GM18867 (cell line): ENCODE data around the gene C2CD4D.

Experiments
- ATAC-seq: cut with Tn5 transposase; IDR thresholded peaks from one replicate; pipeline ENCODE4 v1.9.1; 2021; ENCODE audit warnings: mild to moderate bottlenecking, moderate library complexity; ENCODE audit not compliant: unreplicated experiment

Gene C2CD4D

GRCh38 chr1:151815716-151816327 lies 23.8 kb downstream of the C2CD4D start:
- ATAC-seq: no peak

GRCh38 chr1:151814971-151815545 lies 24.6 kb downstream of the C2CD4D start:
- ATAC-seq: no peak

GRCh38 chr1:151814426-151814825 lies 25.2 kb downstream of the C2CD4D start:
- no peak for ATAC-seq

- no peak for ATAC-seq
Measured at GRCh38 chr1:151813271-151813977, 26.2 kb downstream of the C2CD4D start.

DNA sequence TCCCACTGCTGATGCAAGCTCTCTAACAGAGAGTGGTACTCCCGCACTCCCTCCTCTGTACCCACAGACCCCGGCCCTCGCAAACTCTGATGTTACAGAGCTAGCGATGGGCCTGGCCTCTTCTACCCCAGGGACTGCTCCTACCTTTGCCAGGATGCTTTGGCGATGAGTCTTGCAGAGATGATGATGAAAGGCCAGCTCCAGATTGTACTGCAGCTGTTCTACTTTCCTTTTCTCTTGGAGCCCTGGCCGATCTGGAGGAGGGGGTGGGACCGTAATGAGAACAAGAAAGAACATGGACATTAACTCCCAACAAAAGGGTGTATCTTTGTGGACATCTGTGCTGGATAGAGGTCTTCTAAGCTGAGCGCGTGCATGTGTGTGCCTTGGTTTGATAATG lies 28.4 kb downstream of the C2CD4D start:
- ATAC-seq: no peak

DNA sequence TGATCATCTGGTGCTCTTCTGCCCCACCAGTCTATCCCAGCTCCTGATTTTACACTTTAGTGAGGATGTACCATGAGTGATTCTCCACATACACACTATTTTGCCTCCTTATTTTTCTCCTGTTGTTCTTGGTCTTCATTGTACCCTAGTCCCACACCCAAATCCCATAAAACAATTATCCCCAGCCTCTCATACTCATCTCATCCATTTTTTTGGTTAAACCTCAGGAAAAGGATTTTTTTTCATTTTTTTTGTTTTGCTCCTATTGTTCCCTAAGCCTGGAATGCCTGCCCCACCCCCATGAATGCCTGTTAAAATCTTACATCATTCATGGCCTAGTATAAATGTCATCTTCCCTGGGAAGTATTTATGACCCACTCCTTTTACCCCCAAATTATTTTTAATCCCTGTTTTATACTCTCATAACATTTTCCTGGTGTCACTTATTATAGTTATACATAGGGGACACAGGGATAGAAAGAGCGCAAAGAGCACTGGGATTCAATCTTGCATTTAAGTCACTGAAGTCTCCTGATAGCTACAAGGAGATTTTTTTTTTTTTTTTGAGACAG lies 29.5 kb downstream of the C2CD4D start:
- no peak for ATAC-seq

GRCh38 chr1:151809290-151809984 lies 30.2 kb downstream of the C2CD4D start:
- ATAC-seq: no peak

DNA sequence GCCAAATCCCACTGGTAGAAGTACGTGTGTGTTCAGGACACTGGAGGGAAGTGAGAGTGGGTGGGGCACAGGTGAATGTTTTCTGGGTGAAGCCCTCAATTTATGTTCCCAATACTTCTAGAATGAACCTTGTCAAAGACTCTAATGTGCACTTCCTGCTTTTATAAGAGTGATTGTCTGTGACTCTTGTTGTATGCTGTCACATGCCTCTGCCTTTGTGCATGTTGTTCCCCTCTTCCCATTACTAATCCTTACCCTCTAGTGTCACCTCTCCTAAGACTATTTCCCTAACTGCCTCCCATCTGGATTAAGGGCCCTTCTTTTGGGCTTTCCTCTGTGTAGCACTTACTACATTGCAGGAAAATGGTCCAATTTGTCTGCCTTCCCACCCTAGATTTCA lies 31.9 kb downstream of the C2CD4D start:
- no peak for ATAC-seq

DNA sequence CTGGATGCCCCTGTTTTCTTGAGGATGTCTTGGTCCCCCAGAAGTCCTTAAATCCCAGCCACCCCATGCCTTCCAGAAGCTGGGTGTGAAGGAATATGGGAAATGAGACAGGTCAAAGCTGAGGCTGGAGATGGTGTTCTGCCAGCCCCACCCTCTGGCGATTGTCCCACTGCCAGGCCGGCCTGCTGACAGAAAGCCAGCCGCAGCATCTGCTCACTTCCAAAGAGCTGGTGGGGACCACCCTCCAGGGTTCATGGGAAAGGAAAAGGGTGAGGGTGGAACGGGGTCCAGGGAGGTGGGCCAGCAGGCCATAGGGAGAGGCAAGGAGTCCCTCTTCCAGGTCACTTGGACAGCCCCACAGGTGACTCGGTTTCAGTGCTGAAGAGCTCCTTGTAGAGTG lies 32.5 kb downstream of the C2CD4D start:
- no peak for ATAC-seq

GRCh38 chr1:151806170-151806569 lies 33.5 kb downstream of the C2CD4D start:
- ATAC-seq: no peak

GRCh38 chr1:151805066-151805820 lies 34.4 kb downstream of the C2CD4D start, which contains the start of gene LINGO4:
Gene LINGO4, minus strand, starts transcription at chr1:151805419. Its CDS starts 2,715 bp downstream, at chr1:151802704.
- no peak for ATAC-seq

- ATAC-seq: no peak
Measured at GRCh38 chr1:151803915-151804314, 35.7 kb downstream of the C2CD4D start.

DNA sequence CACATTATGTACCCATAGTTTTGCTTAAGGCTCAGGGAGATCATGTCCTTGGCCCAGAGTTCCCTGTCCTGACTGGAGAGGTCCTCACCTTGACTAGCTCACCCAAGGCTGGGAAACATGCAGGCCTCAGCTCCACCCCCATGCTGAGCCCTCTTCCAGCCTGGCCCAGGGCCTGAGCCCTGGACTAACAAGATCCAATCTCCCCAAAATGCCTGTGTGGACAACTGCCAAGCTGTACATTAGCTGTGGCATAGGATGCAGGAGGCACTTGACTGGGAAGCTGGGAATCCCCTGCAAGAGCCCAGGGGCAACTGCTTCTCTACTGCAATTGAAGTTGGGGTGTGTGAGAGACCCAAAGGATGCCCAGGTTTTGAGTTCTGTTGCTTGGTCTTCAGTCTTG lies 36.5 kb downstream of the C2CD4D start:
- ATAC-seq: no peak

- ATAC-seq: no peak
Measured at GRCh38 chr1:151802372-151802771, 37.2 kb downstream of the C2CD4D start.

GRCh38 chr1:151801846-151802245 lies 37.8 kb downstream of the C2CD4D start:
- no peak for ATAC-seq

DNA sequence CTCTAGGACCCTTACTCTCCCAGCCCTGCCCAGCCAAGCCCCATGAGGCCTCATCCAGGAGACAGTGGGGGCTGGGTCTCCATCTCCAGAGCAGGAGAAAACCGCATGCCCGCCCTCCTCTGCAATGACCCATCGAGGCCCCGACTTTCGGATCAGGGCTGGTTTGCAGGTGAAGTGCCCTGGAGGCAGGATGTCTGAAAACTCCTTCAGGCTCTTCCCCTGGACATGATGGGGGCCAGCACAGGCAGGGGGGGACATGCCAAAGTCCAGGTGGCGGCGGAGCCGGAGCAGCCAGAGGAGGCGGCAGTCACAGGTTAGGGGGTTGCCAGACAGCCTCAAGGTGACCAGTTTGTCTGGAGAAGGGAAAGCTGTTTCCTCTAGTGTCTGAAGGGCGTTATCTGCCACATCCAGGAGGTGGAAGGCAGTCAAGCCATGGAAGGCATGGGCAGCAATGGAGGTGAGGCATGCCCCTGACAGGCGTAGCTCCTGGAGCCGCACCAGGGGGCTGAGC lies 38.3 kb downstream of the C2CD4D start:
- no peak for ATAC-seq

DNA sequence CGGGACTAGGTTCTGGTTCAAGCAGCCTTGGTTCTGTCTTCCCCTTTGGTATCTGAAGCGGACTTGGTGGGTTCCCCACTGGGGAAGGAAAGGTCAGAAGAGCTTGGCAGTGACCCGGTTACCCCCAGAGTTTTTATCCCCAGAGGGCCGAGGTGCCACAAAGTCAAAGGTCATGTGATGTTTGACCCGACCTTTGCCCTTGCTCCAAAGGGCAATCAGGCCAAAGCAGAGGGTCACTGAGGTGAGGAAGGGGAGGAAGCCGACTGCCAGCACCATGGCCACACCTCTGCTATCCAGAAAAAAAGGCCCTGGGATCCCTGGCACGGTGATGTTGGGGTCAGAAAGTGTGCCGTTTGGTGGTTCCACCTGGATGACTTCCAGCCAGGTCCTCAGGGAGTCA lies 38.8 kb downstream of the C2CD4D start:
- ATAC-seq: no peak

GRCh38 chr1:151799179-151800022 lies 40.2 kb downstream of the C2CD4D start:
- ATAC-seq: no peak

- ATAC-seq: no peak
Measured at GRCh38 chr1:151798571-151798970, 41.0 kb downstream of the C2CD4D start.
